ENCODE data around the gene LDLRAP1. TPM values are rescaled to one million over a fixed set of nuclear protein-coding genes. Genes with fewer than 3 reads are reported as not detected.

Gene LDLRAP1
- total and polyA plus RNA-seq, 7 experiments from 2014 or later, result 28.1 to 853 (median 301) TPM

DNA sequence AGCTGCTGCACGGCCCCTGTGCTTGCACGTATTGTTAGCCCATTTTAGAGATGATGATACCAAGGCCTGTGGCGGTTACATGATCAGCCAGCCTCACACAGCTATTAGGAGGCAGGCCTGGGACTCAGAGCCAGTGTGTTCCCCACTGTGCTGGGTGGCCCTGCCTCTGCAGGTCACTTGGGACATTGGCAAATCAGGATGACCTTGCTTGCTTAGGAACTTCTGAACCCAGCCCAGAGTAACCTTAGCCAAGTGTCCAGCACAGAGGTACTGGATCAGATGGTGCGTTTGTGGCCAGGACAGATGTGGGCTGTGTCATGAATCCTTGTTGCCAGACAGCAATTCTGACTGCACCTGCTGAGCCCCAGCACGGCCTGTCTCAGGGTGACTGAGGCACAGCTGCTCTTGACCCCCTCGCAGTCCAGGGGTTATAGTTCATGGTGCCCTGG is 28.1 kb downstream of the LDLRAP1 start:
- Mint-ChIP-seq H3K27ac (peak overlapping the region in 8 of 9 donors; percentile 71 to 97 (median 85)), H3K4me3 (peak overlapping the region in 1 of 10 donors; percentile 28), H3K27me3 (no peaks in the 10 kb centered on the region), H3K9me3 (no peaks in the 10 kb centered on the region), H3K4me1 (peaks cover 11 to 80% (median 71%) of the 10 kb centered on the region in 7 donors), H3K36me3 (peaks cover 7 to 16% (median 7%) of the 10 kb centered on the region in 5 donors)
- Histone ChIP-seq H3K9me3 (ENCODE audit: control insufficient read depth in 2 of 3, low read length in 3 of 3) (no peaks in the 10 kb centered on the region), H3K27ac (ENCODE audit: low read depth, low read length) (peak overlapping the region; percentile 62), H3K36me3 (ENCODE audit: control insufficient read depth in 2 of 3, insufficient read depth in 3 of 3, low read length in 3 of 3) (peaks cover 0 to 33% (median 0%) of the 10 kb centered on the region in 3 experiments), H3K4me1 (ENCODE audit: control insufficient read depth in 2 of 2, insufficient read depth in 2 of 2, low read length in 2 of 2) (peaks cover 8 to 41% of the 10 kb centered on the region in 2 donors), H3K4me3 (ENCODE audit: low read length) (no peak overlapping the region), H3K27me3 (ENCODE audit: control insufficient read depth in 2 of 2, insufficient read depth in 2 of 2, low read length in 2 of 2) (no peaks in the 10 kb centered on the region)
- POLR2A ChIA-PET, result interaction anchor here (0.6 to 11.3 kb wide), 16 partner anchors 9 to 238 kb away, joined by 3 to 137 read pairs (median 6); partner anchors contain the start of gene LDLRAP1
- ATAC-seq (no peak), DNase-seq (no peak)
- intact Hi-C loops (cut with micrococcal nuclease), result no loop called here
- CTCF ChIA-PET, result interaction anchor here (0.6 to 2.4 kb wide), 8 partner anchors 15 to 147 kb away, joined by 3 to 13 read pairs (median 6); no protein-coding TSS in a partner anchor

DNA sequence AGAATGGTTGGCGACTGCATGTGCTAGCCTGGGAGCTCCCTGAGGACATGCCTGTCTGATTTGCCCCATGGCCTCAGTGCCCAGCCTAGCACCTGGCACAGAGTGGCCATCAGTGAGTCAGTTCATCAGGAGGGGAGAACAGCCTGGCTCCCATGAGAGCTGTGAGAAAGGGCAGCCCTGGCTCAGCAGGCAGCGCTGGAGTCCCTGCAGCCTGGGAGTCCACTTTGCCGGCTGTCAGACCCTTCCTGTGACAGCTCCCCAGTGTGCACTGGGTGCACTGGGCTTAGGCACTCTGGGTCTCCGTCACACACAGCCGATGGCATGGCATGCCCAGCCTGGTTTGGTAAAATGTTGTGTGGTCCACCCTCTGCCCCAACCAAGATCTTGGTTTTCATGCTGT is 28.7 kb downstream of the LDLRAP1 start:
- Mint-ChIP-seq H3K27me3 (no peaks in the 10 kb centered on the region), H3K36me3 (peaks cover 4 to 16% (median 7%) of the 10 kb centered on the region in 5 donors)

DNA sequence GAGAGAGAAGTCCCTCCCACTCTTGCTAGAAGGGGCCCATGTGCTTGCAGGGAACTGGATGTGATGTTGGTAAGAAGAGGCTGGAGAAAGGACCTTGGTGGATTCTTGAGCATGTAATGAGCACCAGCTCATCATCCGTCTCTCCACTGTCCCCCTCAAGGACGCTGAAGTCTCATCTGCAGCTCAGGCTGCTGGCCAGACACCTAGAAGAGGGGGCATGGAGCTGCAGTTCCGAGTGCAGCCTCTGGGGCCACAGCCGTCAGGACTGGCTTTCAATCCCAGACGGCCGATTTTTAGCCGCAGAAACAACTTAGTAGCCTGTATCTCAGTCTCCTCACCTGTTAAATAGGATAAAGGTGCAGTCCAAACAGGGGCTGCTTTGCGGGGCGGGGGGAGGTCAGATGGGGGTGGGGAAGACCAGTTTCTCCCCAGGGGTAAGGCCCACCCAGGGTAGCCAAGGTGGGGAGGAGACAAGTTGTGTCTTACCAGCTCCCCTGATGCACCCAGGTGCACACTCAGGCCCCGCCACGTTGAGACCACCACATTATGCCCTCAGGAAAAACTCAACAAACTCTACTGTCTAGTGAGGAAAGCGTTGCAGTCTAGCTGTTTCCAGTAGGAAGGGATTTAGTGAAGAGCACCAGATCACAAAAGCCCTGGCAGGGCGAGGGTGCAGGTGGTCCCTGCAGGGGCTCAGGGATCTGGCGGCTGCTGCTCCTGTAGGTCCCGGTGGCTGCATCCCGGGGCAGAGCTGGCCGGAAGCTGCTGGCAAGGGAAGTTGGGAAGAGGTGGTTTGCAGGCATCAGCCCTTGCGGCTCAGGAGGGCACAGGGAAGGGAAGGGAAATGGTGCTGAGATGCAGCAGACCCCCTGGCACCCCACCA is 29.5 kb downstream of the LDLRAP1 start:
- peak; percentile 80 for ATAC-seq
- Mint-ChIP-seq H3K9me3 (no peaks in the 10 kb centered on the region), H3K4me1 (peaks cover 11 to 73% (median 58%) of the 10 kb centered on the region in 7 donors), H3K4me3 (peak overlapping the region in 7 of 10 donors; percentile 7 to 43 (median 29)), H3K27me3 (no peaks in the 10 kb centered on the region), H3K36me3 (peaks cover 2 to 8% (median 4%) of the 10 kb centered on the region in 5 donors), H3K27ac (peak overlapping the region in 8 of 9 donors; percentile 71 to 92 (median 79))
- Histone ChIP-seq H3K36me3 (ENCODE audit: control insufficient read depth in 2 of 3, insufficient read depth in 3 of 3, low read length in 3 of 3) (peaks cover 0 to 20% (median 0%) of the 10 kb centered on the region in 3 experiments), H3K27ac (ENCODE audit: low read depth, low read length) (peak overlapping the region; percentile 24), H3K4me1 (ENCODE audit: control insufficient read depth in 2 of 2, insufficient read depth in 2 of 2, low read length in 2 of 2) (peaks cover 8 to 28% of the 10 kb centered on the region in 2 donors), H3K9me3 (ENCODE audit: control insufficient read depth in 2 of 3, low read length in 3 of 3) (no peaks in the 10 kb centered on the region), H3K4me3 (ENCODE audit: low read length) (no peak overlapping the region), H3K27me3 (ENCODE audit: control insufficient read depth in 2 of 2, insufficient read depth in 2 of 2, low read length in 2 of 2) (no peaks in the 10 kb centered on the region)
- peak in 7 of 9 donors; percentile 42 to 54 (median 49) for DNase-seq
- ChIA-PET POLR2A (interaction anchor here (0.6 to 11.3 kb wide), 19 partner anchors 8 to 924 kb away, joined by 3 to 137 read pairs (median 3); no protein-coding TSS in a partner anchor), CTCF (interaction anchor here (0.5 to 2.4 kb wide), 20 partner anchors 8 to 446 kb away, joined by 3 to 13 read pairs (median 3); no protein-coding TSS in a partner anchor)
- intact Hi-C loops (cut with micrococcal nuclease), result no loop called here

More for the DNA sequence above, 28.7 kb downstream of the LDLRAP1 start:
- H3K27ac ChIP-seq (ENCODE audit: low read depth, low read length), result peak overlapping the region; percentile 24
- intact Hi-C loops (cut with micrococcal nuclease), result no loop called here
- peak overlapping the region in 8 of 9 donors; percentile 71 to 92 (median 82) for H3K27ac Mint-ChIP-seq
- H3K4me1 ChIP-seq (ENCODE audit: control insufficient read depth in 2 of 2, insufficient read depth in 2 of 2, low read length in 2 of 2), result peaks cover 8 to 36% of the 10 kb centered on the region in 2 donors
- peak overlapping the region in 3 of 10 donors; percentile 7 to 41 (median 28) for H3K4me3 Mint-ChIP-seq
- ChIA-PET POLR2A (interaction anchor here (0.6 to 11.3 kb wide), 18 partner anchors 10 to 271 kb away, joined by 3 to 137 read pairs (median 4); partner anchors contain the start of gene LDLRAP1), CTCF (interaction anchor here (0.5 to 2.4 kb wide), 15 partner anchors 9 to 237 kb away, joined by 3 to 13 read pairs (median 4); no protein-coding TSS in a partner anchor)
- H3K9me3 ChIP-seq (ENCODE audit: control insufficient read depth in 2 of 3, low read length in 3 of 3), result no peaks in the 10 kb centered on the region
- no peak overlapping the region for H3K4me3 ChIP-seq (ENCODE audit: low read length)
- no peaks in the 10 kb centered on the region for H3K27me3 ChIP-seq (ENCODE audit: control insufficient read depth in 2 of 2, insufficient read depth in 2 of 2, low read length in 2 of 2)
- peaks cover 11 to 75% (median 65%) of the 10 kb centered on the region in 7 donors for H3K4me1 Mint-ChIP-seq
- peaks cover 0 to 28% (median 0%) of the 10 kb centered on the region in 3 experiments for H3K36me3 ChIP-seq (ENCODE audit: control insufficient read depth in 2 of 3, insufficient read depth in 3 of 3, low read length in 3 of 3)
- no peak for ATAC-seq
- no peak for DNase-seq
- H3K9me3 Mint-ChIP-seq, result no peaks in the 10 kb centered on the region

GRCh38 chr1:25573591-25573930 is 30.2 kb downstream of the LDLRAP1 start:
- peak overlapping the region in 2 of 9 donors; percentile 77 to 85 for H3K27ac Mint-ChIP-seq
- no peaks in the 10 kb centered on the region for H3K9me3 ChIP-seq (ENCODE audit: control insufficient read depth in 2 of 3, low read length in 3 of 3)
- peaks cover 0 to 4% (median 0%) of the 10 kb centered on the region in 5 donors for H3K36me3 Mint-ChIP-seq
- ATAC-seq (no peak), DNase-seq (no peak)
- no peak overlapping the region for H3K4me3 Mint-ChIP-seq
- H3K27me3 Mint-ChIP-seq, result no peaks in the 10 kb centered on the region
- peaks cover 8 to 24% of the 10 kb centered on the region in 2 donors for H3K4me1 ChIP-seq (ENCODE audit: control insufficient read depth in 2 of 2, insufficient read depth in 2 of 2, low read length in 2 of 2)
- H3K4me3 ChIP-seq (ENCODE audit: low read length), result no peak overlapping the region
- no peaks in the 10 kb centered on the region for H3K9me3 Mint-ChIP-seq
- H3K27ac ChIP-seq (ENCODE audit: low read depth, low read length), result peak overlapping the region; percentile 24
- intact Hi-C loops (cut with micrococcal nuclease), result no loop called here
- H3K4me1 Mint-ChIP-seq, result peaks cover 11 to 67% (median 52%) of the 10 kb centered on the region in 7 donors
- H3K27me3 ChIP-seq (ENCODE audit: control insufficient read depth in 2 of 2, insufficient read depth in 2 of 2, low read length in 2 of 2), result no peaks in the 10 kb centered on the region
- peaks cover 0 to 13% (median 0%) of the 10 kb centered on the region in 3 experiments for H3K36me3 ChIP-seq (ENCODE audit: control insufficient read depth in 2 of 3, insufficient read depth in 3 of 3, low read length in 3 of 3)
- POLR2A ChIA-PET, result interaction anchor here (0.9 to 11.3 kb wide), 7 partner anchors 8 to 102 kb away, joined by 3 to 137 read pairs (median 8); no protein-coding TSS in a partner anchor
- CTCF ChIA-PET, result interaction anchor here (0.5 to 2.4 kb wide), 7 partner anchors 10 to 445 kb away, joined by 3 to 13 read pairs (median 3); no protein-coding TSS in a partner anchor

- intact Hi-C loops (cut with micrococcal nuclease), result no loop called here
- Histone ChIP-seq H3K9me3 (ENCODE audit: control insufficient read depth in 2 of 3, low read length in 3 of 3) (no peaks in the 10 kb centered on the region), H3K4me1 (ENCODE audit: control insufficient read depth in 2 of 2, insufficient read depth in 2 of 2, low read length in 2 of 2) (peaks cover 8 to 24% of the 10 kb centered on the region in 2 donors), H3K27ac (ENCODE audit: low read depth, low read length) (no peak overlapping the region), H3K36me3 (ENCODE audit: control insufficient read depth in 2 of 3, insufficient read depth in 3 of 3, low read length in 3 of 3) (peaks cover 0 to 9% (median 0%) of the 10 kb centered on the region in 3 experiments), H3K27me3 (ENCODE audit: control insufficient read depth in 2 of 2, insufficient read depth in 2 of 2, low read length in 2 of 2) (no peaks in the 10 kb centered on the region), H3K4me3 (ENCODE audit: low read length) (no peak overlapping the region)
- DNase-seq (no peak), ATAC-seq (no peak)
- Mint-ChIP-seq H3K4me1 (peaks cover 11 to 63% (median 48%) of the 10 kb centered on the region in 7 donors), H3K4me3 (no peak overlapping the region), H3K27me3 (peaks cover 0 to under 1% (median 0%) of the 10 kb centered on the region in 5 donors), H3K9me3 (no peaks in the 10 kb centered on the region), H3K36me3 (peaks cover 0 to 4% (median 0%) of the 10 kb centered on the region in 5 donors), H3K27ac (peak overlapping the region in 6 of 9 donors; percentile 23 to 74 (median 65))
- ChIA-PET POLR2A (interaction anchor here (0.9 to 11.3 kb wide), 6 partner anchors 8 to 26 kb away, joined by 3 to 137 read pairs (median 9); no protein-coding TSS in a partner anchor), CTCF (interaction anchor here (0.5 to 2.4 kb wide), 3 partner anchors 10 to 445 kb away, joined by 3 to 13 read pairs (median 3); no protein-coding TSS in a partner anchor)
Measured at GRCh38 chr1:25573961-25574360, 30.6 kb downstream of the LDLRAP1 start.

DNA sequence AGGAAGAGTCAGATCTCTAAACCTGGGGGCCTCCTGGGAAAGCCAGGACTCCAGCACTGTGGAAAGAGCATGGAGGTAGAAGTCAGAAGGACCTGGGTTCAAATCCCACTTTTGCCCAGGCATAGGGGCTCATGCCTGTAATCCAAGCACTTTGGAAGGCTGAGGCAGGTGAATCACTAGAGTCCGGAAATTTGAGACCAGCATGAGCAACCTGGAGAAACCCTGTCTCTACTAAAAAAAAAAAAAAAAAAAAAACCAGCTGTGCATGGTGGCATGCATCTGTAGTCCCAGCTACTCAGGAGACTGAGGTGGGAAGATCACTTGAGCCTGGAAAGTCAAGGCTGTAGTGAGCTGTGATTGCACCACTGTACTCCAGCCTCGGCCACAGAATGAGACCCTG is 31.8 kb downstream of the LDLRAP1 start:
- Histone ChIP-seq H3K4me1 (ENCODE audit: control insufficient read depth in 2 of 2, insufficient read depth in 2 of 2, low read length in 2 of 2) (peaks cover 8 to 24% of the 10 kb centered on the region in 2 donors), H3K27ac (ENCODE audit: low read depth, low read length) (no peak overlapping the region), H3K36me3 (ENCODE audit: control insufficient read depth in 2 of 3, insufficient read depth in 3 of 3, low read length in 3 of 3) (no peaks in the 10 kb centered on the region), H3K9me3 (ENCODE audit: control insufficient read depth in 2 of 3, low read length in 3 of 3) (no peaks in the 10 kb centered on the region), H3K4me3 (ENCODE audit: low read length) (no peak overlapping the region), H3K27me3 (ENCODE audit: control insufficient read depth in 2 of 2, insufficient read depth in 2 of 2, low read length in 2 of 2) (no peaks in the 10 kb centered on the region)
- intact Hi-C loops (cut with micrococcal nuclease), result no loop called here
- POLR2A ChIA-PET, result interaction anchor here (0.9 to 1.8 kb wide), 2 partner anchors 10 to 28 kb away, joined by 3 to 10 read pairs; no protein-coding TSS in a partner anchor
- Mint-ChIP-seq H3K4me1 (peaks cover 9 to 51% (median 36%) of the 10 kb centered on the region in 7 donors), H3K36me3 (no peaks in the 10 kb centered on the region), H3K9me3 (no peaks in the 10 kb centered on the region), H3K27me3 (peaks cover 0 to 3% (median 0%) of the 10 kb centered on the region in 5 donors), H3K4me3 (peak overlapping the region in 1 of 10 donors; percentile 19), H3K27ac (peak overlapping the region in 6 of 9 donors; percentile 30 to 74 (median 56))
- DNase-seq, result no peak
- ATAC-seq, result no peak
- CTCF ChIA-PET, result interaction anchor here (0.6 kb wide), 1 partner anchor 84 kb away, joined by 3 read pairs; no protein-coding TSS in a partner anchor

Measured in naive thymus-derived CD4-positive, alpha-beta T cell (primary cell).